C4-2B (cell line): ENCODE results near the gene NPAS3.

Experiments used
- ZFX ChIP-seq: fragments of 450-650 bp; IDR thresholded peaks from 2 replicates; pipeline ENCODE4 v1.6.1; 2017
- TF ChIP-seq, protein P1 (sequence below): fragments of 450-650 bp; conservative IDR thresholded peaks from 2 replicates; pipeline ENCODE4 v1.5.1; 2017; ENCODE audit warnings: mild to moderate bottlenecking

DNA sequence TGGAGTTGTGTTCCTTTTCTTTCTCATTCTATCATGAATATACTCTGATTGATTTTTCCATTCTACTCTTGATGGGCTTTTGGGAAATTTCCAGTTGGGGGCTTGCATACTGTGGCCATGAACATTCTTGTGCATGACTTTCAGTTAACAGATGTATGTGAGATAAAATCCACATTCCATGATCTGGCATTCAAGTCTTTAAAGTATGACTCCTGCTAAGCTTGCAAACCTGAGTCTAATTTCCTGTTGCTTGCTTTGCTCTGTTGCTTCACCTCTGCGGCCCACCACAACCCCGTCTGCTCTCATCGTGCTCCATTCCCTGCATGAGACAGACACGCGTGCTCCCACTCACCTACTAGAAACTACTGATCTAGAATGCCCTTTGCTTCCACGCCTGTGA is 24.3 kb upstream of the NPAS3 start:
- TF ChIP-seq, protein P1, sequence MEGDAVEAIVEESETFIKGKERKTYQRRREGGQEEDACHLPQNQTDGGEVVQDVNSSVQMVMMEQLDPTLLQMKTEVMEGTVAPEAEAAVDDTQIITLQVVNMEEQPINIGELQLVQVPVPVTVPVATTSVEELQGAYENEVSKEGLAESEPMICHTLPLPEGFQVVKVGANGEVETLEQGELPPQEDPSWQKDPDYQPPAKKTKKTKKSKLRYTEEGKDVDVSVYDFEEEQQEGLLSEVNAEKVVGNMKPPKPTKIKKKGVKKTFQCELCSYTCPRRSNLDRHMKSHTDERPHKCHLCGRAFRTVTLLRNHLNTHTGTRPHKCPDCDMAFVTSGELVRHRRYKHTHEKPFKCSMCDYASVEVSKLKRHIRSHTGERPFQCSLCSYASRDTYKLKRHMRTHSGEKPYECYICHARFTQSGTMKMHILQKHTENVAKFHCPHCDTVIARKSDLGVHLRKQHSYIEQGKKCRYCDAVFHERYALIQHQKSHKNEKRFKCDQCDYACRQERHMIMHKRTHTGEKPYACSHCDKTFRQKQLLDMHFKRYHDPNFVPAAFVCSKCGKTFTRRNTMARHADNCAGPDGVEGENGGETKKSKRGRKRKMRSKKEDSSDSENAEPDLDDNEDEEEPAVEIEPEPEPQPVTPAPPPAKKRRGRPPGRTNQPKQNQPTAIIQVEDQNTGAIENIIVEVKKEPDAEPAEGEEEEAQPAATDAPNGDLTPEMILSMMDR = no peak
- TF ChIP-seq ZFX = no peak
